Astrocyte (in vitro differentiated cells and primary cell): ENCODE measurements around the gene ESCO1. TPM values are rescaled to one million over a fixed set of nuclear protein-coding genes. Genes with fewer than 3 reads are reported as not detected.
A peak's percentile ranks its signal among the peaks of the same experiment; 100 is the strongest.

Experiments
- DNase-seq: peaks from one replicate; pipeline ENCODE4 v3.0.0-alpha.2; 2010; ENCODE audit warnings: low read depth
- FAIRE-seq: peaks from 2 replicates; lab custom pipeline; 2011; peaks lifted over from hg19 to GRCh38; lab: Jason Lieb, UNC
- H2AFZ ChIP-seq: 2 replicates; pipeline ENCODE4 v1.6.0; 2012; ENCODE audit warnings: low read depth, low read length, inconsistent platforms
- H3K27ac ChIP-seq: 2 replicates; pipeline ENCODE4 v1.5.1; 2011; ENCODE audit warnings: low read depth, low read length, inconsistent platforms
- H3K27me3 ChIP-seq: 2 replicates; pipeline ENCODE4 v1.6.0; 2011; ENCODE audit warnings: low read length, inconsistent platforms; ENCODE audit not compliant: insufficient read depth
- H3K36me3 ChIP-seq: 2 replicates; pipeline ENCODE4 v1.5.1; 2011; ENCODE audit warnings: low read length, inconsistent platforms; ENCODE audit not compliant: insufficient read depth
- H3K4me1 ChIP-seq: 2 replicates; pipeline ENCODE4 v1.5.1; 2011; ENCODE audit warnings: low read length, inconsistent platforms; ENCODE audit not compliant: insufficient read depth
- H3K4me2 ChIP-seq: 2 replicates; pipeline ENCODE4 v1.6.0; 2012; ENCODE audit warnings: low read length, inconsistent platforms
- H3K4me3 ChIP-seq: 2 replicates; pipeline ENCODE4 v1.5.1; 2011; ENCODE audit warnings: low read depth, mild to moderate bottlenecking, low read length, inconsistent platforms; ENCODE audit not compliant: insufficient read depth
- H3K79me2 ChIP-seq: 2 replicates; pipeline ENCODE4 v1.6.0; 2012; ENCODE audit warnings: mild to moderate bottlenecking, low read length, inconsistent platforms; ENCODE audit not compliant: insufficient read depth
- H3K9ac ChIP-seq: 2 replicates; pipeline ENCODE4 v1.6.0; 2012; ENCODE audit warnings: mild to moderate bottlenecking, low read length, inconsistent platforms
- H3K9me3 ChIP-seq: 2 replicates; pipeline ENCODE4 v1.5.1; 2012; ENCODE audit warnings: low read depth, mild to moderate bottlenecking, low read length, inconsistent platforms; ENCODE audit not compliant: insufficient read depth
- H4K20me1 ChIP-seq: 2 replicates; pipeline ENCODE4 v1.6.0; 2012; ENCODE audit warnings: low read length, inconsistent platforms; ENCODE audit not compliant: insufficient read depth
- H3K27ac Mint-ChIP-seq: one replicate; pipeline ENCODE4 v1.8.0; 2021; ENCODE audit warnings: mild to moderate bottlenecking, mixed read lengths; ENCODE audit not compliant: unreplicated experiment
- H3K27me3 Mint-ChIP-seq: one replicate; pipeline ENCODE4 v1.8.0; 2021; ENCODE audit warnings: low read depth, mixed read lengths; ENCODE audit not compliant: unreplicated experiment
- H3K36me3 Mint-ChIP-seq: one replicate; pipeline ENCODE4 v1.8.0; 2021; ENCODE audit warnings: low read depth, mixed read lengths; ENCODE audit not compliant: unreplicated experiment
- H3K4me1 Mint-ChIP-seq: one replicate; pipeline ENCODE4 v1.8.0; 2021; ENCODE audit warnings: low read depth, mixed read lengths; ENCODE audit not compliant: unreplicated experiment
- H3K4me3 Mint-ChIP-seq: one replicate; pipeline ENCODE4 v1.8.0; 2021; ENCODE audit warnings: mild to moderate bottlenecking, moderate library complexity, mixed read lengths; ENCODE audit not compliant: unreplicated experiment
- H3K9me3 Mint-ChIP-seq: one replicate; pipeline ENCODE4 v1.8.0; 2021; ENCODE audit warnings: mild to moderate bottlenecking, mixed read lengths; ENCODE audit not compliant: unreplicated experiment
- CTCF ChIP-seq: IDR thresholded peaks from 2 replicates; pipeline ENCODE4 v1.5.1; 2011; ENCODE audit warnings: low read depth, mild to moderate bottlenecking, inconsistent platforms, low read length, moderate library complexity; ENCODE audit not compliant: insufficient read depth
- EZH2 ChIP-seq: IDR thresholded peaks from 2 replicates; pipeline ENCODE4 v1.6.1; 2012; ENCODE audit warnings: mild to moderate bottlenecking, low read length, inconsistent platforms; ENCODE audit not compliant: insufficient read depth
- total RNA-seq: library from RNA; stranded (reverse); gene quantifications from 2 replicates; pipeline ENCODE4 v1.2.1, GENCODE V29; 2021

ESCO1 gene
- total RNA-seq, 1 donor from 2014 or later, result 17.5 TPM

GRCh38 chr18:21513741-21514140 is 86.8 kb downstream of the ESCO1 start:
- FAIRE-seq, result no peak

GRCh38 chr18:21513292-21513691 is 87.2 kb downstream of the ESCO1 start:
- no peaks in the 10 kb centered on the region for H3K79me2 ChIP-seq
- DNase-seq (peak; percentile 26), FAIRE-seq (no peak)
- H3K36me3 ChIP-seq, result peaks cover 3% of the 10 kb centered on the region
- H3K4me3 Mint-ChIP-seq, result no peak overlapping the region
- H3K4me1 ChIP-seq, result no peaks in the 10 kb centered on the region
- TF ChIP-seq EZH2 (no peak), CTCF (no peak)
- H3K9me3 Mint-ChIP-seq, result peaks cover 2% of the 10 kb centered on the region
- H3K27me3 Mint-ChIP-seq, result no peaks in the 10 kb centered on the region
- no peak overlapping the region for H3K9ac ChIP-seq
- H3K27ac Mint-ChIP-seq, result peak overlapping the region; percentile 34
- no peak overlapping the region for H3K4me2 ChIP-seq
- no peaks in the 10 kb centered on the region for H3K27me3 ChIP-seq
- peaks cover 29% of the 10 kb centered on the region for H3K36me3 Mint-ChIP-seq
- H2AFZ ChIP-seq, result no peak overlapping the region
- H3K4me3 ChIP-seq, result no peak overlapping the region
- no peaks in the 10 kb centered on the region for H3K9me3 ChIP-seq
- H3K27ac ChIP-seq, result no peak overlapping the region
- no peaks in the 10 kb centered on the region for H4K20me1 ChIP-seq
- peaks cover 9% of the 10 kb centered on the region for H3K4me1 Mint-ChIP-seq

More at GRCh38 chr18:21513741-21514140, 86.8 kb downstream of the ESCO1 start:
- H3K36me3 ChIP-seq, result peaks cover 3% of the 10 kb centered on the region
- no peaks in the 10 kb centered on the region for H3K9me3 ChIP-seq
- no peak for TF ChIP-seq EZH2
- TF ChIP-seq CTCF, result no peak
- H3K79me2 ChIP-seq, result no peaks in the 10 kb centered on the region
- peaks cover 29% of the 10 kb centered on the region for H3K36me3 Mint-ChIP-seq
- H3K27ac ChIP-seq, result no peak overlapping the region
- no peak overlapping the region for H3K4me3 ChIP-seq
- H2AFZ ChIP-seq, result no peak overlapping the region
- peaks cover 2% of the 10 kb centered on the region for H3K9me3 Mint-ChIP-seq
- no peaks in the 10 kb centered on the region for H4K20me1 ChIP-seq
- no peak overlapping the region for H3K4me3 Mint-ChIP-seq
- H3K4me1 Mint-ChIP-seq, result peaks cover 9% of the 10 kb centered on the region
- no peaks in the 10 kb centered on the region for H3K27me3 ChIP-seq
- H3K27me3 Mint-ChIP-seq, result no peaks in the 10 kb centered on the region
- H3K27ac Mint-ChIP-seq, result peak overlapping the region; percentile 34
- no peaks in the 10 kb centered on the region for H3K4me1 ChIP-seq
- no peak overlapping the region for H3K9ac ChIP-seq
- no peak overlapping the region for H3K4me2 ChIP-seq
- DNase-seq, result no peak

- peaks cover 24% of the 10 kb centered on the region for H3K36me3 Mint-ChIP-seq
- Histone ChIP-seq H3K36me3 (peaks cover 3% of the 10 kb centered on the region), H3K79me2 (no peaks in the 10 kb centered on the region), H3K4me2 (no peak overlapping the region), H2AFZ (no peak overlapping the region), H3K9me3 (no peaks in the 10 kb centered on the region), H3K27me3 (no peaks in the 10 kb centered on the region), H3K9ac (no peak overlapping the region), H3K4me1 (no peaks in the 10 kb centered on the region), H4K20me1 (no peaks in the 10 kb centered on the region), H3K4me3 (no peak overlapping the region), H3K27ac (no peak overlapping the region)
- no peak overlapping the region for H3K4me3 Mint-ChIP-seq
- DNase-seq (no peak), FAIRE-seq (no peak)
- H3K27ac Mint-ChIP-seq, result no peak overlapping the region
- H3K27me3 Mint-ChIP-seq, result no peaks in the 10 kb centered on the region
- H3K9me3 Mint-ChIP-seq, result peaks cover 2% of the 10 kb centered on the region
- TF ChIP-seq CTCF (no peak), EZH2 (no peak)
- H3K4me1 Mint-ChIP-seq, result peaks cover 6% of the 10 kb centered on the region
These were observed 91.4 kb downstream of the ESCO1 start for GRCh38 chr18:21509062-21509461.
